Panc1 (cell line): Measurements from ENCODE around the gene KRCC1. TPM values are rescaled to one million over a fixed set of nuclear protein-coding genes. Genes with fewer than 3 reads are reported as not detected.

Experiments used
- ATAC-seq: fragments of 200-7000 bp; cut with Tn5 transposase; 2 replicates; pipeline ENCODE4 v1.9.1; 2020; ENCODE audit warnings: mild to moderate bottlenecking, moderate library complexity
- BruUV-seq: library from RNA; stranded (reverse); fragments of 400-500 nt; replicated peaks from 2 replicates; lab custom pipeline; 2021; lab: Mats Ljungman, UMichigan
- CTCF ChIA-PET: fragments of 300-600 bp; sonication (Branson Sonifier 250); formaldehyde crosslinking; loops from one replicate; lab custom pipeline; 2022; ENCODE audit warnings: antibody characterized with exemption; lab: Charles Lee
- POLR2A ChIA-PET: fragments of 300-600 bp; sonication (Branson Sonifier 250); formaldehyde crosslinking; loops from one replicate; lab custom pipeline; 2022; ENCODE audit warnings: antibody characterized with exemption; lab: Charles Lee
- DNase-seq: peaks from one replicate; pipeline ENCODE4 v3.0.0-alpha.2; 2010; ENCODE audit warnings: low read depth, low spot score
- H3K27ac ChIP-seq: 2 replicates; pipeline ENCODE4 v1.5.1; 2011; ENCODE audit warnings: mild to moderate bottlenecking, low read length, inconsistent platforms
- H3K27me3 ChIP-seq: fragments of 200-500 bp; sonication (Bioruptor generic); 2 replicates; pipeline ENCODE4 v1.6.0; 2014; ENCODE audit warnings: low read length, inconsistent platforms; ENCODE audit not compliant: control insufficient read depth, insufficient read depth
- H3K36me3 ChIP-seq: fragments of 200-500 bp; sonication (Bioruptor generic); 2 replicates; pipeline ENCODE4 v1.5.1; 2014; ENCODE audit warnings: inconsistent platforms, mild to moderate bottlenecking, low read length, moderate library complexity; ENCODE audit not compliant: control insufficient read depth, insufficient read depth
- H3K4me1 ChIP-seq: 2 replicates; pipeline ENCODE4 v1.5.1; 2011; ENCODE audit warnings: inconsistent platforms, mild to moderate bottlenecking, low read length, moderate library complexity; ENCODE audit not compliant: control insufficient read depth, insufficient read depth
- H3K4me3 ChIP-seq, 2 experiments: 2 replicates each; pipeline ENCODE4 v1.5.1; 2011 to 2012; ENCODE audit warnings: low read depth in 2 of 2, low read length in 2 of 2, mild to moderate bottlenecking in 2 of 2, inconsistent platforms in 1 of 2, moderate library complexity in 1 of 2
- H3K9me3 ChIP-seq: fragments of 200-500 bp; sonication (Bioruptor generic); 2 replicates; pipeline ENCODE4 v1.5.1; 2014; ENCODE audit warnings: low read depth, mild to moderate bottlenecking, inconsistent platforms, low read length, moderate library complexity; ENCODE audit not compliant: control insufficient read depth, insufficient read depth
- CTCF ChIP-seq: fragments of 450-650 bp; IDR thresholded peaks from 2 replicates; pipeline ENCODE4 v1.5.1; 2017; ENCODE audit warnings: mild to moderate bottlenecking
- POLR2AphosphoS5 ChIP-seq: IDR thresholded peaks from 2 replicates; pipeline ENCODE4 v1.6.1; 2012; ENCODE audit warnings: mild to moderate bottlenecking, low read depth, low read length, moderate library complexity
- REST ChIP-seq, 2 experiments: IDR thresholded peaks; 2 replicates each; pipeline ENCODE4 v1.6.1; 2011 to 2012; ENCODE audit warnings: low read depth in 2 of 2, control low read depth in 1 of 2, low read length in 1 of 2, mild to moderate bottlenecking in 1 of 2, moderate library complexity in 1 of 2; ENCODE audit not compliant: insufficient read depth in 1 of 2
- SIN3A ChIP-seq: IDR thresholded peaks from 2 replicates; pipeline ENCODE4 v1.6.1; 2012; ENCODE audit warnings: low read depth, mild to moderate bottlenecking, low read length, moderate library complexity, borderline replicate concordance; ENCODE audit not compliant: insufficient read depth
- TCF7L2 ChIP-seq: IDR thresholded peaks from 2 replicates; pipeline ENCODE4 v1.6.1; 2011; ENCODE audit warnings: mild to moderate bottlenecking, low read depth, low read length, inconsistent platforms
- in situ Hi-C: cut with HindIII; loops from 2 replicates; pipeline ENCODE4 v1.10.0; 2016; ENCODE audit warnings: low sequenced_read_pairs, low pct_unique_long_range_greater_than_20kb
- intact Hi-C: fragments of 100-400 bp; cut with micrococcal nuclease; formaldehyde crosslinking; loops from one replicate; pipeline ENCODE4 v1.10.0; 2022; ENCODE audit not compliant: unreplicated experiment
- total RNA-seq: library from RNA; stranded (reverse); gene quantifications from one replicate; pipeline ENCODE4 v1.2.1, GENCODE V29; 2021; ENCODE audit not compliant: unreplicated experiment

Gene KRCC1
- total RNA-seq, 1 experiment from 2014 or later: 7.6 TPM

GRCh38 chr2:88078643-88079172 lies 23.1 kb upstream of the KRCC1 start:
- in situ Hi-C loops: no loop called here
- CTCF ChIA-PET: no interaction called here
- no peaks in the 10 kb centered on the region for H3K27me3 ChIP-seq

GRCh38 chr2:88077080-88077479 lies 21.5 kb upstream of the KRCC1 start:
- ChIA-PET POLR2A (interaction anchor here (0.7 kb wide), 1 partner anchor 61 kb away, joined by 9 read pairs; no protein-coding TSS in a partner anchor), CTCF (interaction anchor here (0.7 kb wide), 1 partner anchor 46 kb away, joined by 8 read pairs; no protein-coding TSS in a partner anchor)
- Histone ChIP-seq H3K27ac (no peak overlapping the region), H3K4me3 (no peak overlapping the region), H3K9me3 (no peaks in the 10 kb centered on the region), H3K36me3 (no peaks in the 10 kb centered on the region), H3K4me1 (no peaks in the 10 kb centered on the region), H3K27me3 (no peaks in the 10 kb centered on the region)
- intact Hi-C loops: loop anchor here (10.0 kb wide), 1 partner anchor 248 kb away; no protein-coding TSS in a partner anchor
- ATAC-seq (no peak), DNase-seq (no peak)
- in situ Hi-C loops: no loop called here
- BruUV-seq: no TSS peak
- no peak for TF ChIP-seq REST (IDR thresholded peaks at IDR 0.05; ENCODE audit: insufficient read depth in 1 of 2, low read depth in 2 of 2, low read length in 1 of 2)
- no peak for TF ChIP-seq TCF7L2
- no peak for TF ChIP-seq CTCF
- no peak for TF ChIP-seq POLR2AphosphoS5
- TF ChIP-seq SIN3A: no peak

More at GRCh38 chr2:88078643-88079172, 23.1 kb upstream of the KRCC1 start:
- TF ChIP-seq CTCF (no peak), POLR2AphosphoS5 (no peak)
- H3K4me3 ChIP-seq: no peak overlapping the region
- intact Hi-C loops: loop anchor here (10.0 kb wide), 1 partner anchor 246 kb away; no protein-coding TSS in a partner anchor
- no peak for ATAC-seq
- H3K9me3 ChIP-seq: no peaks in the 10 kb centered on the region
- no peak for DNase-seq
- BruUV-seq: no TSS peak
- H3K27ac ChIP-seq: no peak overlapping the region
- POLR2A ChIA-PET: no interaction called here
- no peaks in the 10 kb centered on the region for H3K36me3 ChIP-seq
- H3K4me1 ChIP-seq: no peaks in the 10 kb centered on the region
